HG03342 (cell line): ENCODE measurements around the gene ZXDC.

Source experiments
- ATAC-seq: cut with Tn5 transposase; IDR thresholded peaks from one replicate; pipeline ENCODE4 v1.9.1; 2021; ENCODE audit warnings: mild to moderate bottlenecking, moderate library complexity; ENCODE audit not compliant: unreplicated experiment

ZXDC gene

GRCh38 chr3:126511291-126511690, 35.6 kb upstream of the ZXDC start:
- no peak for ATAC-seq

- no peak for ATAC-seq
Observed at GRCh38 chr3:126510308-126510910, 34.7 kb upstream of the ZXDC start.

DNA sequence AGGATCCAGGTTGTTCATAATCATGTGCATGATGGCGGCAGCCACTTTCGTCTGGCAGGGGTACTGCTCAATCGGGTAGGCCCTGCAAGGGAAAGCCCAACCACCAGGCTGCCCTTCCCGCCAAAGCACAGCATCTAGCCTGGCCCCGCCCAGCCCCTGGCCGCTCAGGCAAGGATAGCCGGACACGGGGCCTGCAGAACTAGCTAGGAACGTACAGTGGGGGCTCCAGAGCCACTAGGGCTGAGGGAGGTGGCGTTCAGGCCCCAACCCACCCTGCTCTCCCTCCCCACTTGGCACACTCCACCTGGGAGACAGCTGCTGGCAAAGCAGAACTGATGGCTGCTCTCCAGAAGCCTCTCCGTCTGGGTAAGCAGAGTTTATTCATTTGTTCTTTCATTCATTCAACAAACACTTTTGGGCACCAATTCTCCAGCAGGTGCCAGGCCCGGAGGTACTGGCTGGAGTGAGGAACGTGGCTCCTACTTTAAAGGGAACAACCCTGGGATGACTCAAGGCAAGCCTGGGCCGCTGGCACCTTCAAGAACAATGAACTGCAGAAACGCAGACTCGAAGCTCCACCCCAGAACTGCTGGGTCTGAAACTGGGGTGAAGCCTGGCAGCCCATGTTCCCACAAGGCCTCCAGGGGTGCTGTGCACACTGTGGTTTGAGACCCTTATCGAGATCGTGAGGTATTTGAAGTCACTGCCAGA, 34.1 kb upstream of the ZXDC start:
- no peak for ATAC-seq

DNA sequence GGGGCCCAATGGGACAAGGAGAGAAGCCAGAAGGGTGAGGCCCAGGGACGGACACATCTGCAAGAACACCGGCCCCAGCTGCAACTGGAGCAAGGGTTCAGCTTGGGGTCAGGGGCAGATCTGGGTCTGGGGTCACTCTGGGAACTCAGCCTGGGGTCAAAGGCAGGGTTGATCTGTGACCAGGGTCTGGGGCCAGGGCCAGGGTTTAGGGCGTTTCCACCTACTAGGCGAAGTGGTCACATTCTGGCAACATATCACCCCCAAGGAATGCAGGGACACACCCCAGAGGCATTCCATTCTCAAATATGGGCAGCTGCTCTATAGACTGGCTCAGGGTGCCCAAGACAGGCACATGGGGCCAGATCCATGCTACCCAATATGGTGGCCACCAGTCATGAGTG, 32.9 kb upstream of the ZXDC start:
- ATAC-seq: no peak

- no peak for ATAC-seq
Observed at GRCh38 chr3:126507886-126508285, 32.2 kb upstream of the ZXDC start.

- no peak for ATAC-seq
Observed at GRCh38 chr3:126503701-126504100, 28.0 kb upstream of the ZXDC start.

DNA sequence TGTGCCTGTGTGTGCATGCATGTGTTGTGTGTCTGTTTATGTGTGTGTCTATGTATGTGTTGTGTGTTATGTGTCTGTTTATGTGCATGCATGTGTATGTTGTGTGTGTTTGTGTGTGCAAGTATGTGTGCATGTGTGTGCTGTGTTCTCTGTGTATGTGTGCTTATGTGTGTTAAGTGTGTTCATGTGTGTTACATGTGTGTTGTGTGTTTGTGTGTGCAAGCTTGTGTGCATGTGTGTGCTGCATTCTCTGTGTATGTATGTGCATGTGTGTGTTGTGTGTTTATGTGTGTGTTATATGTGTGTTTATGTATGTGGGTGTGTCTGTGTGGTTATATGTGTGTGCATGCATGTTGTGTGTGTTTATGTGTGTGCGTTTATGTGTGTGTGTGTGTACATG, 27.0 kb upstream of the ZXDC start:
- no peak for ATAC-seq

- no peak for ATAC-seq
Observed at GRCh38 chr3:126501736-126502135, 26.0 kb upstream of the ZXDC start.

DNA sequence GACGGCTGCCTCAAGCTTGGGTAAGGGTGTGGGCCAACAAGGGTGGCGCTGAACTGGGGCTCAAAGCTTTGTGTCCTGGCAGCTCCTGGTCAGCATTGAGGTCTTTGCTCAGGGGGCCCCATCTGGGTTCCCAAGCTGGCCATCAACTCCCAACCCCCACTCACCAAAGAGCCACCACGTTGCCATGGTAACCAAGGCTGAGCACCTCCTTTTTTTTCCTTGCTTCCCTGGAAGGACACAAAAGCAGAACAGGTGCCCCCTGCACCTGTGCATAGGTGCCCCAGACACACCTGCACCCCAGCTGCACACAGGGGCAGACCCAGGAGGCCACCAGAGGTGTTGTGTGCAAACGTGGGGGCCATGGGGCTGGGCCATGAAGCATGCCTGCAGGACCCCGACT, 25.4 kb upstream of the ZXDC start:
- ATAC-seq: no peak

DNA sequence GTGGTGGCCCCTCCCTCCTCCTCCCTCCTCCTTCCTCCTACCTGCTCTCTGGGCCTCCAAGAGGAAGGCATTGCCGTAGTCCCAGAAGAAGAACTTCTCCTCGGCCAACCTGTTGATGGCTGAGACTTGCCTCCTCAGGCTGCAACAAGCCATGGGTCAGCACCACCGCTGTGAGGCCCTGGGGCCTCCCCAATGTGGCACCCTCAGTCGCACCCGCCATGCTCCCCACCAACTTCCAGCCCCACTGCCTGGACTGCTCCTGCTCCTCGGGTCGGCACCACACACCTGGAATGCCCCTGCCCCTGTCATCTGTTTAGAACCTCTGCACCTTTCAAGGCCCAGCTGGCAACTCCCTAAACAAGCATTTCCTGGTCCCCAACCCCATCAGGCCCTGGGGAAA, 24.3 kb upstream of the ZXDC start:
- no peak for ATAC-seq

GRCh38 chr3:126499401-126499800, 23.7 kb upstream of the ZXDC start:
- no peak for ATAC-seq

DNA sequence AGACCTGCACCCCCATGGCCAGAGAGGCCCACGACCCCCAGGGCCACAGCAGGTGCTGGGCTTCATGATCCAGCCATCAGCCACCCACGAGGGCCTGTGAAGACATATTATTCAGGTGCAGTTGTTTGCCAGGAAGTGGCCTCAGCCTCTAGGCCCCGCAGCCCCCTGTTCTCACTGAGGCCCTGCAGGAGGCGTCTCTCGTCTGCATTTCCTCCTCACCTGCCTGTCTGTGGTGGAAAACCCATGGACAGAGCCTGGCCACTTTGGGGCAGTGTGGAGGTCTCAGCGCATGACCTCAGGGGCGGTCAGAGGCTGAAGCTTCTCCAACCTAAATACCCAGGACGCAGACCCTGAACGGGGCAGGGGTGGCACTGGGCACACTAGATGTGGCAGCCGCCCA, 23.2 kb upstream of the ZXDC start:
- ATAC-seq: no peak

DNA sequence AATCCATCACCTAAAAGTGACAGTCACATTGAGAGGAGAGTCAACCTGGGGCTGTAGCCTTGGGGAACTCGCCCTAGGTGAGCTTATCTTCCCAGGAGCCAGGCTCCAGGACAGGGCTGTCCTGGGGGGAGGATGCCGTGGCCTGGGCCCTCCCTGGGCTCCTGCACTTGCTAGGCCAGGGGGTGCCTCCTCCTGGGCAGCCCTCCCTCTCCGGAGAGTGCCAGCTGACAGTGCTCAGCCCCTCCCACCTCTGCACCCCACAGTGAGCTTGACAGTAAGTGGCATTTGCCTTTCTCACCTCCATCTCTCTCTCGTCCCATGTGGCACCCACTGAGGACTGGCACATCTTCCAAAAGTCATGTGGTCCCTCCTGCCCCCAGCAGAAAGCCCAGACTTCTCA, 22.8 kb upstream of the ZXDC start:
- ATAC-seq: no peak

- ATAC-seq: no peak
Observed at GRCh38 chr3:126497956-126498355, 22.3 kb upstream of the ZXDC start.

DNA sequence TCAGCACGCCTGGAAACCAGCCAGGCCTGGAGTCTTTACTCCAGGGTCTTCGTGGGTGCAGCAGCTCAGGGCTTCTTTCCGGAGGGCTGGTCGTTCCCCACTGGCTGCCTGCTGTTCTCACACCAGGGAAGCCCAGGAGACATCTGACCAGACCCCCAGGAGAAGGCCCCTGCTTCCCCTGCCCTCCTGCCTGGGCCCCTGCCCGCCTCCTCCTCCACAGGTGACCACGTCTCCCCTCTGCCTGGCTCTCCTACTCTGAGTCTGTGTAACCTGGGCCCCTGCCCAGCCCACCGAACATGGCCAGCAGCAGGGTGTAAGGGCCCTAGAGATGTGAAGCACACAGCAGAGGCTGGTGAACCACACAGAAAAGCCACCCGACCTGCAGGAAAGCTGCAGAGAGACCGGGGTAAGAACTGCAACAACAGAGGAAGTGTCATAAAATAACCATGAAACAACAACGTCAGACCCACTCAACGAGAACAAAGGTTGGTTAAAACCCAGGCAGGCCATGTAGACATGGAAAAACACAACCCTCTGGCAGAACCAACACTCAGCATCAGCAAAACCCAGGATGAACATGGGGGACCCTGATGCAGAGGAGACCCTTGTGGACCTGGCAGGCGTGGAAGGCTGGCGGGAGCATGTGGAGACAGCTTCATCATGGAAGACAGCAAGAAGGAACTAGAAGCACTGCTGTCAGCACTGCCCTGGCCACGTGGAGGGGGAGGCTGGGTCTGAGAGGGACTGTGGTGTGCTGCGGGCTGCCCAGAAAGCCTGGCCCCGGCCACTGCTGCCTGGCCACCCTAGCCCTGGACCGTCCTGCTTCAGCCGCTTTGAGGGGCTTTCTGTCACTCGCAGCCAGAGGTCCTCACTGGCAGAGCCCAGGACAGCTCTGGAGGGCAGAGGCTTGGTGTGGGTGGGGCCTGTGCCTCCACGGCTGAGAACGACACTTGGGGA, 21.5 kb upstream of the ZXDC start:
- ATAC-seq: no peak

- ATAC-seq: no peak
Observed at GRCh38 chr3:126495786-126496185, 20.1 kb upstream of the ZXDC start.

GRCh38 chr3:126494970-126495230, 19.2 kb upstream of the ZXDC start:
- ATAC-seq: no peak

DNA sequence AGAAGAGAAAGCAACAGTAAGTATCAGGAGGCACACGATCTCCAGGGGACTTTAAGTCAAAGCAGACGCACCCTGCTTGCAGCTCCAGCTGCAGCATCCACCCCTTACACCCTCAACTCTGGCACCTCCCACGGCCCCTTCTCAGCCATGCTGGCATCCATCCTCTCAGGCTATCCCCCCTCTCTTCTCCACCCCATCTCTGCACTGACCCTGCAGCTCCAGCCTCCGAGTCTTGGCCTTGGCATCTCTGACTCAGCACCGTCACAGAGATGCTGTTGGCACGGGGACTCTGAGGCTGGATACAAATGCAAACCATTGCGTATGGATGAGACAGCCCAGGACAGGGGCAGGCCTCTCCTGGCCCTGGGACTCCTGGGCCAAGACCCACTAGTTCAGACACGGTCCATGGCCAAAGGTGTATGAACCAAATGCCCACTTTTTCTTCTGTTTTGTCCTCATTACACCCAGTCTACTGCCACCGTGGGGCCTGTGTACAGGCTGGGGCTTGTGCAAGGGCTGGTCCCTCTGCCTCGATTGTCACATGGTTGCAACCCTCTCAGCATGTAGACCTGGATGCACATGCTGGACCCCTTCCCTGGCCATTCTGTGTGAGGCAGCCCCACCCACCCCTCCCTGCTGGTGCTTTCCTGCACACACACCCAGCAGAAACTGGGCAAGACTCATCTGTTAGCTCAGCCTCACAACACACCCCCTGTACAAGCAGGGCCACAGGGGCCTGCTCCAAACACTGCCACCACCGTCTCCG, 18.7 kb upstream of the ZXDC start:
- no peak for ATAC-seq

DNA sequence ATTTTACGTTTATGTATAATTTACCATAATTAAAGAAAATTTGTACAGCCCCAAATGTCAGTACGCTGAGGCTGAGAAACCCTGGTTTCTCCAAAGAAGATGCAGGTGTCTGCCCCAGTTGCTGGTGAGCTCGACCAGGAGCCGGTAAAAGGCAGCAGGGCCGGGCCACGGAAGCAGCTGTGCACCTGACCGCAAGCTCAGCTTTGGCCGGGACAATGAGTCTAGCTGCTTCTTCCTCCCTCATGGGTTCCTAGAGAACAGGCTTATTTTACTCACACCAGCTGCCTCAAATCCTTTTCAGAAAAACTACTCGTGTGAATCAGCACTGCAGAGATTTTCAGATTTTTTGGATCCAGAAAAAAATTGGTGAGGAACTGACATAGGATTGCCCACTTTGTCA, 18.0 kb upstream of the ZXDC start:
- ATAC-seq: no peak

GRCh38 chr3:126493051-126493450, 17.4 kb upstream of the ZXDC start:
- no peak for ATAC-seq

- no peak for ATAC-seq
Observed at GRCh38 chr3:126491221-126492013, 15.7 kb upstream of the ZXDC start.
